HepG2 (cell line): Measurements from ENCODE around the gene SNX7. TPM values are rescaled to one million over a fixed set of nuclear protein-coding genes. Genes with fewer than 3 reads are reported as not detected.

ENCODE experiments used
- ATAC-seq: fragments of 200-7000 bp; cut with Tn5 transposase; 3 replicates; pipeline ENCODE4 v1.9.1; 2020; ENCODE audit warnings: mild to moderate bottlenecking, moderate library complexity
- BruUV-seq: library from RNA; stranded (reverse); fragments of 400-500 nt; replicated peaks from 2 replicates; lab custom pipeline; 2021; lab: Mats Ljungman, UMichigan
- CTCF ChIA-PET: fragments of 300-600 bp; formaldehyde crosslinking; extraction: SDS; loops from one replicate; lab custom pipeline; 2021; ENCODE audit warnings: low total read pairs, inconsistent platforms, low intra/inter-chr PET ratio; lab: Yijun Ruan, JAX
- POLR2A ChIA-PET: fragments of 350-600 bp; sonication (Branson Sonifier 250); formaldehyde crosslinking; loops from one replicate; lab custom pipeline; 2020; ENCODE audit warnings: antibody characterized with exemption, inconsistent platforms; lab: Yijun Ruan, JAX
- DNase-seq: peaks from one replicate; pipeline ENCODE4 v3.0.0-alpha.2; 2015; ENCODE audit warnings: low spot score
- FAIRE-seq: peaks from 3 replicates; lab custom pipeline; 2011; peaks lifted over from hg19 to GRCh38; lab: Jason Lieb, UNC
- H2AFZ ChIP-seq: one replicate; pipeline ENCODE4 v1.6.1; 2011; ENCODE audit warnings: low read length, inconsistent platforms
- H3K27ac ChIP-seq: fragments of 300-600 bp; 3 replicates; pipeline ENCODE4 v1.8.0; 2011; ENCODE audit warnings: mixed run types, mild to moderate bottlenecking, mixed read lengths, low read length, inconsistent platforms; ENCODE audit not compliant: insufficient read depth; ENCODE audit errors: extremely low read length
- H3K27me3 ChIP-seq, 2 experiments: fragments of 200-600 bp in 1 of 2; 2 replicates in 1 of 2; 3 replicates in 1 of 2; pipeline versions ENCODE4 v1.6.0 to v1.8.0; 2011; ENCODE audit warnings: low read length in 2 of 2, mild to moderate bottlenecking in 2 of 2, moderate library complexity in 2 of 2, inconsistent platforms in 1 of 2; ENCODE audit not compliant: insufficient read depth in 2 of 2, control insufficient read depth in 1 of 2
- H3K36me3 ChIP-seq, 2 experiments: fragments of 200-600 bp in 1 of 2; replicated peaks in 1 of 2; 2 replicates in 1 of 2; 3 replicates in 1 of 2; pipeline versions ENCODE4 v1.5.1 to v1.8.0; 2011; ENCODE audit warnings: low read length in 2 of 2, inconsistent platforms in 1 of 2; ENCODE audit not compliant: insufficient read depth in 2 of 2, control insufficient read depth in 1 of 2
- H3K4me1 ChIP-seq: 2 replicates; pipeline ENCODE4 v1.5.1; 2012; ENCODE audit warnings: low read length, inconsistent platforms; ENCODE audit not compliant: insufficient read depth
- H3K4me2 ChIP-seq: 2 replicates; pipeline ENCODE4 v1.6.0; 2011; ENCODE audit warnings: low read depth, low read length, inconsistent platforms
- H3K4me3 ChIP-seq, 3 experiments: fragments of 200-600 bp in 1 of 3; sonication (generic), shearing (Covaris generic) in 1 of 3; replicated peaks in 1 of 3; 2 replicates each; pipeline ENCODE4 v1.5.1; 2011 to 2016; ENCODE audit warnings: low read length in 3 of 3, inconsistent platforms in 2 of 3, low read depth in 2 of 3, mild to moderate bottlenecking in 2 of 3, control low read depth in 1 of 3, mixed read lengths in 1 of 3; ENCODE audit not compliant: insufficient read depth in 1 of 3
- H3K79me2 ChIP-seq: one replicate; pipeline ENCODE4 v1.6.1; 2011; ENCODE audit warnings: low read length, inconsistent platforms; ENCODE audit not compliant: insufficient read depth
- H3K9ac ChIP-seq: 2 replicates; pipeline ENCODE4 v1.6.0; 2011; ENCODE audit warnings: mild to moderate bottlenecking, low read depth, low read length, inconsistent platforms; ENCODE audit not compliant: insufficient read depth
- H3K9me3 ChIP-seq: 2 replicates; pipeline ENCODE4 v1.5.1; 2012; ENCODE audit warnings: mild to moderate bottlenecking, low read length
- H4K20me1 ChIP-seq: 2 replicates; pipeline ENCODE4 v1.6.0; 2011; ENCODE audit warnings: inconsistent platforms, mild to moderate bottlenecking, low read length, moderate library complexity; ENCODE audit not compliant: insufficient read depth
- ARNT ChIP-seq: fragments of 450-650 bp; IDR thresholded peaks from 2 replicates; pipeline ENCODE4 v1.6.1; 2017
- BCLAF1 ChIP-seq: fragments of 450-650 bp; IDR thresholded peaks from 2 replicates; pipeline ENCODE4 v1.6.1; 2017; ENCODE audit warnings: mild to moderate bottlenecking
- BRD4 ChIP-seq: sonication (generic); formaldehyde crosslinking; IDR thresholded peaks from 2 replicates; pipeline ENCODE4 v1.4.0; 2020; ENCODE audit warnings: missing genetic modification reagents
- PRMT3 ChIP-seq: sonication (generic); formaldehyde crosslinking; IDR thresholded peaks from 2 replicates; pipeline ENCODE4 v1.8.1; 2022; ENCODE audit warnings: low read depth, mild to moderate bottlenecking, moderate library complexity, missing genetic modification reagents, borderline replicate concordance
- RFX5 ChIP-seq: IDR thresholded peaks from 2 replicates; pipeline ENCODE4 v1.6.1; 2011; ENCODE audit warnings: low read depth, low read length, improper control_type of control experiment
- ZBTB8A ChIP-seq: sonication (generic); formaldehyde crosslinking; IDR thresholded peaks from 2 replicates; pipeline ENCODE4 v1.4.0; 2020; ENCODE audit warnings: mild to moderate bottlenecking, low read depth, missing genetic modification reagents, borderline replicate concordance
- ZNF543 ChIP-seq: sonication (generic); formaldehyde crosslinking; IDR thresholded peaks from 2 replicates; pipeline ENCODE4 v1.4.0; 2020; ENCODE audit warnings: mild to moderate bottlenecking, missing genetic modification reagents
- ZNF644 ChIP-seq: IDR thresholded peaks from 2 replicates; pipeline ENCODE4 v1.6.1; 2016; ENCODE audit warnings: low read depth
- ZNF747 ChIP-seq: sonication (generic); formaldehyde crosslinking; IDR thresholded peaks from 2 replicates; pipeline ENCODE4 v1.8.1; 2023; ENCODE audit warnings: missing genetic modification reagents, mild to moderate bottlenecking, borderline replicate concordance
- WGBS: methylation state at CpG from one replicate; pipeline ENCODE4 v1.1.6; 2017; ENCODE audit warnings: low lambda C conversion rate; 5-methylcytosine and 5-hydroxymethylcytosine counted together
- in situ Hi-C: cut with HindIII; loops from 2 replicates; pipeline ENCODE4 v1.10.0; 2017; ENCODE audit warnings: low pct_unique_long_range_greater_than_20kb; ENCODE audit not compliant: extremely low pct_ligation_motif_present
- intact Hi-C: fragments of 100-400 bp; cut with micrococcal nuclease; formaldehyde crosslinking; loops from one replicate; pipeline ENCODE4 v1.10.0; 2022; ENCODE audit not compliant: unreplicated experiment
- polyA plus RNA-seq, 8 experiments: library from polyadenylated mRNA; depleted of rRNA in 3 of 8; stranded (reverse) in 7 of 8; unstranded in 1 of 8; fragments of >200 nt; fragmentation: Illumina TruSeq in 4 of 8; extraction: Trizol in 4 of 8; gene quantifications; 2 replicates each; pipeline versions ENCODE4 v1.2.1 to v1.2.3, GENCODE V29; 2011 to 2016; ENCODE audit warnings: low read depth in 4 of 8, missing spikeins in 1 of 8, mixed read lengths in 1 of 8; ENCODE audit not compliant: insufficient read depth in 1 of 8
- total RNA-seq, 5 experiments: library from RNA; depleted of rRNA; stranded (reverse); fragments of >200 nt; fragmentation: Illumina TruSeq; extraction: Trizol; gene quantifications; 2 replicates each; pipeline ENCODE4 v1.2.3, GENCODE V29; 2016; ENCODE audit warnings: low read depth in 1 of 5

The SNX7 gene
- total and polyA plus RNA-seq, 2 of the 13 experiments (the other 11 are each of a cell fraction or from before 2014, with no cell fraction given) = 14.3 to 33.5 TPM

- H3K27ac ChIP-seq = no peak overlapping the region
- H3K27me3 ChIP-seq = no peaks in the 10 kb centered on the region
- H3K9me3 ChIP-seq = no peaks in the 10 kb centered on the region
- POLR2A ChIA-PET = no interaction called here
- CTCF ChIA-PET = no interaction called here
- ATAC-seq (no peak), FAIRE-seq (no peak), DNase-seq (no peak)
- WGBS = 94% methylated on average over 3 of the region's 3 CpGs
- H4K20me1 ChIP-seq = no peaks in the 10 kb centered on the region
- TF ChIP-seq RFX5 (no peak), BCLAF1 (no peak), ZBTB8A (CRISPR knock-in tag) (no peak), ZNF543 (CRISPR knock-in tag) (no peak), ARNT (no peak), BRD4 (no peak), PRMT3 (no peak), ZNF747 (CRISPR knock-in tag) (no peak), ZNF644 (CRISPR knock-in tag) (no peak)
- H3K4me3 ChIP-seq = no peak overlapping the region
- peaks cover 1 to 10% of the 10 kb centered on the region in 2 experiments; a peak in 4 of 5 replicates for H3K36me3 ChIP-seq
- H3K4me1 ChIP-seq = no peaks in the 10 kb centered on the region
- H3K79me2 ChIP-seq = no peaks in the 10 kb centered on the region
- no peak overlapping the region for H3K9ac ChIP-seq
- H2AFZ ChIP-seq = no peak overlapping the region
- H3K4me2 ChIP-seq = no peak overlapping the region
- intact Hi-C loops = no loop called here
- in situ Hi-C loops = no loop called here
- no TSS peak for BruUV-seq
These were observed 20.3 kb downstream of the SNX7 start for GRCh38 chr1:98681812-98682211.
